ENCODE data around the gene SERINC5.

DNA sequence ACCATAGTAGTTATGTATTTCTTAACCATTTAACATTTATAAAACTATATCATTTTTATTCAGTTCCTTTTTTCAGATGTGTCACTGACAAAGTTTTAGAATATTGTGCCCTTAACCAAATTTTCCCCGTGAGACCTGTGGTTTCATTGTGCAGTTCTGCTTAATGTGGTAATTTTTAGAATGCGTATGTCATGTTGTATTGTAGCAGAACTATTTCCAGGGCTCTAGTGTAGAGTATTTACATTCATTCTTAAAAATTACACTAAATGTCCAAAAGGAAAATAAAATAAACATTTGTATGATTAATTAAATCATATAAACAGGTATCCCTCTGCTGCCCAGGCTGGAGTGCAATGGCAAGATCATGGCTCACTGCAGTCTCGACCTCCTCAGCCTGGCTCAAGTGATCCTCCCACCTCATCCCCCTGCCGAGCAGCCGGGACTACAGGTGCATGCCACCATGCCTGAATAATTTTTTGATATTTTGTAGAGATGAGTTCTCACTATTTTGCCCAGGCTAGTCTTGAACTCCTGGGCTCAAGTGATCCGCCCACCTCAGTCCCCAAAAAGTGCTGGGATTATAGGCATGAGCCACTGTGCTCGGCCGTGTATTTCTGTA is 15.4 kb downstream of the SERINC5 start:
- TF ChIP-seq POLR2A (IDR thresholded peaks at IDR 0.05), result no peak
- TF ChIP-seq, protein P1, sequence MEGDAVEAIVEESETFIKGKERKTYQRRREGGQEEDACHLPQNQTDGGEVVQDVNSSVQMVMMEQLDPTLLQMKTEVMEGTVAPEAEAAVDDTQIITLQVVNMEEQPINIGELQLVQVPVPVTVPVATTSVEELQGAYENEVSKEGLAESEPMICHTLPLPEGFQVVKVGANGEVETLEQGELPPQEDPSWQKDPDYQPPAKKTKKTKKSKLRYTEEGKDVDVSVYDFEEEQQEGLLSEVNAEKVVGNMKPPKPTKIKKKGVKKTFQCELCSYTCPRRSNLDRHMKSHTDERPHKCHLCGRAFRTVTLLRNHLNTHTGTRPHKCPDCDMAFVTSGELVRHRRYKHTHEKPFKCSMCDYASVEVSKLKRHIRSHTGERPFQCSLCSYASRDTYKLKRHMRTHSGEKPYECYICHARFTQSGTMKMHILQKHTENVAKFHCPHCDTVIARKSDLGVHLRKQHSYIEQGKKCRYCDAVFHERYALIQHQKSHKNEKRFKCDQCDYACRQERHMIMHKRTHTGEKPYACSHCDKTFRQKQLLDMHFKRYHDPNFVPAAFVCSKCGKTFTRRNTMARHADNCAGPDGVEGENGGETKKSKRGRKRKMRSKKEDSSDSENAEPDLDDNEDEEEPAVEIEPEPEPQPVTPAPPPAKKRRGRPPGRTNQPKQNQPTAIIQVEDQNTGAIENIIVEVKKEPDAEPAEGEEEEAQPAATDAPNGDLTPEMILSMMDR (IDR thresholded peaks at IDR 0.05), result no peak

Measured in body of pancreas (tissue), 4 donors.